HCT116 (cell line): ENCODE data around the gene SLC10A3. TPM values are rescaled to one million over a fixed set of nuclear protein-coding genes. Genes with fewer than 3 reads are reported as not detected.
A peak's percentile ranks its signal among the peaks of the same experiment; 100 is the strongest.

ENCODE experiments used
- ATAC-seq: fragments of 200-7000 bp; cut with Tn5 transposase; 2 replicates; pipeline ENCODE4 v1.9.1; 2020; ENCODE audit warnings: mild to moderate bottlenecking, moderate library complexity
- BruUV-seq: library from RNA; stranded (reverse); fragments of 400-500 nt; replicated peaks from 2 replicates; lab custom pipeline; 2021; lab: Mats Ljungman, UMichigan
- CTCF ChIA-PET: fragments of 300-600 bp; sonication (Branson Sonifier 250); formaldehyde crosslinking; loops from one replicate; lab custom pipeline; 2021; ENCODE audit warnings: antibody characterized with exemption; lab: Charles Lee
- POLR2A ChIA-PET: fragments of 300-600, 350-600 bp; sonication (Branson Sonifier 250); formaldehyde crosslinking; loops from one replicate; lab custom pipeline; 2021; ENCODE audit warnings: antibody characterized with exemption; lab: Charles Lee
- RAD21 ChIA-PET, 2 experiments: fragments of 300-600 bp; sonication (Branson Sonifier 250); formaldehyde crosslinking; loops; one replicate each; lab custom pipeline; 2023; ENCODE audit warnings: low total read pairs in 2 of 2; ENCODE audit not compliant: uncharacterized antibody in 2 of 2, unreplicated experiment in 2 of 2, low non-redundant PET in 1 of 2; lab: Charles Lee
- DNase-seq: peaks from one replicate; pipeline ENCODE4 v3.0.0-alpha.2; 2010; ENCODE audit warnings: low read depth, low spot score
- H2AFZ ChIP-seq: fragments of 200-600 bp; shearing (Covaris generic), sonication (generic); 2 replicates; pipeline ENCODE4 v1.6.1; 2017; ENCODE audit warnings: low read depth, mixed run types, mixed read lengths, antibody characterized with exemption, low read length; ENCODE audit not compliant: poor library complexity, severe bottlenecking
- H3K27ac ChIP-seq: 2 replicates; pipeline ENCODE4 v1.5.1; 2012; ENCODE audit warnings: low read depth, low read length
- H3K27me3 ChIP-seq: fragments of 200-600 bp; sonication (generic); 2 replicates; pipeline ENCODE4 v1.6.1; 2016; ENCODE audit warnings: mixed run types, low read length, mixed read lengths; ENCODE audit not compliant: insufficient read depth
- H3K36me3 ChIP-seq, 2 experiments: fragments of 200-500 bp in 1 of 2; fragments of 200-600 bp in 1 of 2; sonication (Bioruptor generic) in 1 of 2; sonication (generic) in 1 of 2; 2 replicates each; pipeline versions ENCODE4 v1.5.1 to v1.6.1; 2014 to 2016; ENCODE audit warnings: low read length in 2 of 2, inconsistent platforms in 1 of 2, mixed read lengths in 1 of 2, mixed run types in 1 of 2; ENCODE audit not compliant: insufficient read depth in 2 of 2, control insufficient read depth in 1 of 2
- H3K4me1 ChIP-seq, 2 experiments: fragments of 200-600 bp in 1 of 2; sonication (generic) in 1 of 2; 2 replicates each; pipeline versions ENCODE4 v1.5.1 to v1.6.1; 2012 to 2017; ENCODE audit warnings: low read length in 2 of 2, inconsistent platforms in 1 of 2, mild to moderate bottlenecking in 1 of 2, mixed read lengths in 1 of 2, mixed run types in 1 of 2, moderate library complexity in 1 of 2; ENCODE audit not compliant: insufficient read depth in 2 of 2, control insufficient read depth in 1 of 2
- H3K4me2 ChIP-seq: fragments of 200-600 bp; sonication (generic); 2 replicates; pipeline ENCODE4 v1.6.1; 2017; ENCODE audit warnings: mixed run types, low read length, mixed read lengths
- H3K4me3 ChIP-seq, 2 experiments: fragments of 200-600 bp in 1 of 2; sonication (generic) in 1 of 2; replicated peaks in 1 of 2; 2 replicates each; pipeline ENCODE4 v1.5.1; 2011 to 2016; ENCODE audit warnings: low read length in 2 of 2, control low read depth in 1 of 2, low read depth in 1 of 2, mild to moderate bottlenecking in 1 of 2, mixed read lengths in 1 of 2, mixed run types in 1 of 2
- H3K79me2 ChIP-seq: fragments of 200-600 bp; sonication (generic); 2 replicates; pipeline ENCODE4 v1.6.1; 2017; ENCODE audit warnings: mild to moderate bottlenecking, mixed run types, low read length, moderate library complexity, mixed read lengths; ENCODE audit not compliant: insufficient read depth
- H3K9ac ChIP-seq: fragments of 200-600 bp; sonication (generic); 2 replicates; pipeline ENCODE4 v1.6.1; 2016; ENCODE audit warnings: low read length, mixed read lengths
- H3K9me2 ChIP-seq: fragments of 200-600 bp; sonication (generic), shearing (Covaris generic); 2 replicates; pipeline ENCODE4 v1.6.1; 2017; ENCODE audit warnings: mixed run types, mild to moderate bottlenecking, moderate library complexity; ENCODE audit not compliant: insufficient read depth
- H3K9me3 ChIP-seq, 2 experiments: fragments of 200-500 bp in 1 of 2; fragments of 200-600 bp in 1 of 2; sonication (Bioruptor generic) in 1 of 2; sonication (generic) in 1 of 2; 2 replicates each; pipeline ENCODE4 v1.6.1; 2014 to 2017; ENCODE audit warnings: low read length in 2 of 2, mixed read lengths in 2 of 2, inconsistent platforms in 1 of 2, low read depth in 1 of 2, mild to moderate bottlenecking in 1 of 2, mixed run types in 1 of 2, moderate library complexity in 1 of 2; ENCODE audit not compliant: control insufficient read depth in 1 of 2, insufficient read depth in 1 of 2
- H4K20me1 ChIP-seq: fragments of 200-600 bp; sonication (generic), shearing (Covaris generic); 2 replicates; pipeline ENCODE4 v1.6.1; 2017; ENCODE audit warnings: mixed run types, mild to moderate bottlenecking, moderate library complexity; ENCODE audit not compliant: insufficient read depth
- EGR1 ChIP-seq: IDR thresholded peaks from 2 replicates; pipeline ENCODE4 v1.6.1; 2012; ENCODE audit warnings: low read depth
- ELF1 ChIP-seq: IDR thresholded peaks from 2 replicates; pipeline ENCODE4 v1.6.1; 2012; ENCODE audit warnings: low read depth, borderline replicate concordance
- EZH2 ChIP-seq: fragments of 200-600 bp; sonication (generic); IDR thresholded peaks from 2 replicates; pipeline ENCODE4 v1.6.1; 2017; ENCODE audit warnings: antibody characterized with exemption, mixed run types
- EZH2phosphoT487 ChIP-seq: fragments of 200-600 bp; IDR thresholded peaks from 2 replicates; pipeline ENCODE4 v1.6.1; 2018; ENCODE audit warnings: antibody characterized with exemption, borderline replicate concordance
- JUND ChIP-seq: IDR thresholded peaks from 2 replicates; pipeline ENCODE4 v1.6.1; 2012
- POLR2A ChIP-seq: IDR thresholded peaks from 2 replicates; pipeline ENCODE4 v1.7.0; 2011; ENCODE audit warnings: borderline replicate concordance; ENCODE audit not compliant: insufficient read depth, insufficient read length; ENCODE audit errors: extremely low read depth
- RAD21 ChIP-seq: IDR thresholded peaks from 2 replicates; pipeline ENCODE4 v1.6.1; 2012; ENCODE audit warnings: low read depth, mild to moderate bottlenecking
- SRF ChIP-seq: IDR thresholded peaks from 2 replicates; pipeline ENCODE4 v1.6.1; 2012; ENCODE audit warnings: low read depth
- TCF7L2 ChIP-seq: IDR thresholded peaks from 2 replicates; pipeline ENCODE4 v1.7.0; 2011; ENCODE audit warnings: borderline replicate concordance, inconsistent platforms; ENCODE audit not compliant: insufficient read depth, insufficient read length; ENCODE audit errors: extremely low read depth
- YY1 ChIP-seq: IDR thresholded peaks from 2 replicates; pipeline ENCODE4 v1.6.1; 2011; ENCODE audit warnings: low read length, low read depth, moderate library complexity, mild to moderate bottlenecking; ENCODE audit not compliant: insufficient replicate concordance; ENCODE audit errors: extremely low read depth
- ZNF274 ChIP-seq: fragments of 200-500 bp; sonication (Bioruptor generic); IDR thresholded peaks from 2 replicates; pipeline ENCODE4 v1.6.1; 2014; ENCODE audit warnings: mild to moderate bottlenecking, low read depth, low read length, inconsistent platforms
- intact Hi-C: fragments of 100-400 bp; cut with micrococcal nuclease; formaldehyde crosslinking; loops from 2 replicates; pipeline ENCODE4 v1.10.0; 2022
- total RNA-seq: library from RNA; stranded (reverse); gene quantifications from one replicate; pipeline ENCODE4 v1.2.1, GENCODE V29; 2021; ENCODE audit not compliant: unreplicated experiment
- TF ChIP-seq, protein P1 (sequence below): IDR thresholded peaks from 2 replicates; pipeline ENCODE4 v1.6.1; 2011; ENCODE audit warnings: mild to moderate bottlenecking, low read length, moderate library complexity; ENCODE audit not compliant: insufficient replicate concordance; ENCODE audit errors: extremely low read depth
- TF ChIP-seq, protein P2 (sequence below): IDR thresholded peaks from 2 replicates; pipeline ENCODE4 v1.6.1; 2012
- TF ChIP-seq, protein P3 (sequence below): IDR thresholded peaks from 2 replicates; pipeline ENCODE4 v1.6.1; 2012; ENCODE audit warnings: low read depth
- TF ChIP-seq, protein P4 (sequence below), 3 experiments: fragments of 200-600 bp in 1 of 3; sonication (generic) in 1 of 3; IDR thresholded peaks in 2 of 3; conservative IDR thresholded peaks in 1 of 3; 2 replicates each; pipeline ENCODE4 v1.5.1; 2012 to 2017; ENCODE audit warnings: low read depth in 2 of 3, low read length in 2 of 3, antibody characterized with exemption in 1 of 3, borderline replicate concordance in 1 of 3, control low read depth in 1 of 3, mild to moderate bottlenecking in 1 of 3, mixed read lengths in 1 of 3, mixed run types in 1 of 3, moderate library complexity in 1 of 3; ENCODE audit not compliant: insufficient read depth in 1 of 3

The SLC10A3 gene
- total RNA-seq, 1 experiment from 2014 or later, result 16.2 TPM

DNA sequence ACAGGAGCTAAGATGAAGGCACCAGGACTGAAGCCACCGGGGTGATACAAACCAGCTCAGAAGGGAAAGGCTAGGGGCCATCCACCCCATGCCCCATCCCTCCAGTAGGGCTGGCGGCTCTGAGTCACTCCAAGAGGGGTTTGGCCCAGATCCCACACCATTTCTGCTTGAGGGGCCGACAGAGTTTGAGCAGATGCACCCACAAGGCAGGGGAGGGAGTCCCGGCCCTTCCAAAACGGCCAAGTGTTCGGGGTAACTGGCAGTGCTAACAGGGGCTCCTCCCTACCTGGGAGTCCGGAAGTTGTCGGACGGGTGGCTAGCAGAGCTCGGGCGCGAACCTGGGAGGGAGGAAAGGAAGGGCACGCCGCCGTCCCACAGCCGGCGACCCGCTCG is 412 bp downstream of the SLC10A3 start:
- Histone ChIP-seq H3K27ac (peak overlapping the region; percentile 68), H3K9me2 (no peaks in the 10 kb centered on the region), H3K79me2 (peaks cover 12% of the 10 kb centered on the region), H4K20me1 (no peaks in the 10 kb centered on the region), H3K4me2 (peak overlapping the region; percentile 83), H3K36me3 (peaks cover 0 to 4% of the 10 kb centered on the region in 2 experiments; a peak in 1 of 4 replicates), H3K9me3 (no peaks in the 10 kb centered on the region), H3K27me3 (no peaks in the 10 kb centered on the region), H2AFZ (no peak overlapping the region), H3K4me3 (peak overlapping the region; percentile 61 to 68), H3K9ac (peak overlapping the region; percentile 74), H3K4me1 (peaks cover 4 to 27% of the 10 kb centered on the region in 2 experiments; a peak in 2 of 4 replicates)
- POLR2A ChIA-PET, result interaction anchor here (0.9 to 1.8 kb wide), 7 partner anchors 9 to 119 kb away, joined by 3 to 12 read pairs (median 4); partner anchors contain the start of genes PLXNA3 and RPL10
- TF ChIP-seq POLR2A, result no peak
- TF ChIP-seq EZH2, result no peak
- no peak for TF ChIP-seq ZNF274
- TF ChIP-seq, protein P1, sequence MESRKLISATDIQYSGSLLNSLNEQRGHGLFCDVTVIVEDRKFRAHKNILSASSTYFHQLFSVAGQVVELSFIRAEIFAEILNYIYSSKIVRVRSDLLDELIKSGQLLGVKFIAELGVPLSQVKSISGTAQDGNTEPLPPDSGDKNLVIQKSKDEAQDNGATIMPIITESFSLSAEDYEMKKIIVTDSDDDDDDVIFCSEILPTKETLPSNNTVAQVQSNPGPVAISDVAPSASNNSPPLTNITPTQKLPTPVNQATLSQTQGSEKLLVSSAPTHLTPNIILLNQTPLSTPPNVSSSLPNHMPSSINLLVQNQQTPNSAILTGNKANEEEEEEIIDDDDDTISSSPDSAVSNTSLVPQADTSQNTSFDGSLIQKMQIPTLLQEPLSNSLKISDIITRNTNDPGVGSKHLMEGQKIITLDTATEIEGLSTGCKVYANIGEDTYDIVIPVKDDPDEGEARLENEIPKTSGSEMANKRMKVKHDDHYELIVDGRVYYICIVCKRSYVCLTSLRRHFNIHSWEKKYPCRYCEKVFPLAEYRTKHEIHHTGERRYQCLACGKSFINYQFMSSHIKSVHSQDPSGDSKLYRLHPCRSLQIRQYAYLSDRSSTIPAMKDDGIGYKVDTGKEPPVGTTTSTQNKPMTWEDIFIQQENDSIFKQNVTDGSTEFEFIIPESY, result no peak
- TF ChIP-seq RAD21, result no peak
- no peak for TF ChIP-seq EZH2phosphoT487
- no peak for TF ChIP-seq SRF
- no peak for TF ChIP-seq EGR1
- no peak for TF ChIP-seq ELF1
- TF ChIP-seq, protein P2, sequence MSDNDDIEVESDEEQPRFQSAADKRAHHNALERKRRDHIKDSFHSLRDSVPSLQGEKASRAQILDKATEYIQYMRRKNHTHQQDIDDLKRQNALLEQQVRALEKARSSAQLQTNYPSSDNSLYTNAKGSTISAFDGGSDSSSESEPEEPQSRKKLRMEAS, result no peak
- TF ChIP-seq, protein P3, sequence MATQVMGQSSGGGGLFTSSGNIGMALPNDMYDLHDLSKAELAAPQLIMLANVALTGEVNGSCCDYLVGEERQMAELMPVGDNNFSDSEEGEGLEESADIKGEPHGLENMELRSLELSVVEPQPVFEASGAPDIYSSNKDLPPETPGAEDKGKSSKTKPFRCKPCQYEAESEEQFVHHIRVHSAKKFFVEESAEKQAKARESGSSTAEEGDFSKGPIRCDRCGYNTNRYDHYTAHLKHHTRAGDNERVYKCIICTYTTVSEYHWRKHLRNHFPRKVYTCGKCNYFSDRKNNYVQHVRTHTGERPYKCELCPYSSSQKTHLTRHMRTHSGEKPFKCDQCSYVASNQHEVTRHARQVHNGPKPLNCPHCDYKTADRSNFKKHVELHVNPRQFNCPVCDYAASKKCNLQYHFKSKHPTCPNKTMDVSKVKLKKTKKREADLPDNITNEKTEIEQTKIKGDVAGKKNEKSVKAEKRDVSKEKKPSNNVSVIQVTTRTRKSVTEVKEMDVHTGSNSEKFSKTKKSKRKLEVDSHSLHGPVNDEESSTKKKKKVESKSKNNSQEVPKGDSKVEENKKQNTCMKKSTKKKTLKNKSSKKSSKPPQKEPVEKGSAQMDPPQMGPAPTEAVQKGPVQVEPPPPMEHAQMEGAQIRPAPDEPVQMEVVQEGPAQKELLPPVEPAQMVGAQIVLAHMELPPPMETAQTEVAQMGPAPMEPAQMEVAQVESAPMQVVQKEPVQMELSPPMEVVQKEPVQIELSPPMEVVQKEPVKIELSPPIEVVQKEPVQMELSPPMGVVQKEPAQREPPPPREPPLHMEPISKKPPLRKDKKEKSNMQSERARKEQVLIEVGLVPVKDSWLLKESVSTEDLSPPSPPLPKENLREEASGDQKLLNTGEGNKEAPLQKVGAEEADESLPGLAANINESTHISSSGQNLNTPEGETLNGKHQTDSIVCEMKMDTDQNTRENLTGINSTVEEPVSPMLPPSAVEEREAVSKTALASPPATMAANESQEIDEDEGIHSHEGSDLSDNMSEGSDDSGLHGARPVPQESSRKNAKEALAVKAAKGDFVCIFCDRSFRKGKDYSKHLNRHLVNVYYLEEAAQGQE, result no peak
- no peak for TF ChIP-seq YY1
- no peak for TF ChIP-seq JUND
- no peak for TF ChIP-seq TCF7L2
- TF ChIP-seq, protein P4, sequence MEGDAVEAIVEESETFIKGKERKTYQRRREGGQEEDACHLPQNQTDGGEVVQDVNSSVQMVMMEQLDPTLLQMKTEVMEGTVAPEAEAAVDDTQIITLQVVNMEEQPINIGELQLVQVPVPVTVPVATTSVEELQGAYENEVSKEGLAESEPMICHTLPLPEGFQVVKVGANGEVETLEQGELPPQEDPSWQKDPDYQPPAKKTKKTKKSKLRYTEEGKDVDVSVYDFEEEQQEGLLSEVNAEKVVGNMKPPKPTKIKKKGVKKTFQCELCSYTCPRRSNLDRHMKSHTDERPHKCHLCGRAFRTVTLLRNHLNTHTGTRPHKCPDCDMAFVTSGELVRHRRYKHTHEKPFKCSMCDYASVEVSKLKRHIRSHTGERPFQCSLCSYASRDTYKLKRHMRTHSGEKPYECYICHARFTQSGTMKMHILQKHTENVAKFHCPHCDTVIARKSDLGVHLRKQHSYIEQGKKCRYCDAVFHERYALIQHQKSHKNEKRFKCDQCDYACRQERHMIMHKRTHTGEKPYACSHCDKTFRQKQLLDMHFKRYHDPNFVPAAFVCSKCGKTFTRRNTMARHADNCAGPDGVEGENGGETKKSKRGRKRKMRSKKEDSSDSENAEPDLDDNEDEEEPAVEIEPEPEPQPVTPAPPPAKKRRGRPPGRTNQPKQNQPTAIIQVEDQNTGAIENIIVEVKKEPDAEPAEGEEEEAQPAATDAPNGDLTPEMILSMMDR (IDR thresholded peaks at IDR 0.05 in 2 of 3, conservative IDR thresholded peaks at IDR 0.05 in 1 of 3; ENCODE audit: borderline replicate concordance in 1 of 3, insufficient read depth in 1 of 3, low read depth in 2 of 3, low read length in 2 of 3), result no peak
- ATAC-seq (peak; percentile 18), DNase-seq (no peak)
- TSS peak; percentile 81 for BruUV-seq
- RAD21 ChIA-PET, result no interaction called here
- intact Hi-C loops, result no loop called here
- CTCF ChIA-PET, result interaction anchor here (2.4 kb wide), 1 partner anchor 117 kb away, joined by 6 read pairs; no protein-coding TSS in a partner anchor
